ENCODE results near the gene PPP1R9A.

DNA sequence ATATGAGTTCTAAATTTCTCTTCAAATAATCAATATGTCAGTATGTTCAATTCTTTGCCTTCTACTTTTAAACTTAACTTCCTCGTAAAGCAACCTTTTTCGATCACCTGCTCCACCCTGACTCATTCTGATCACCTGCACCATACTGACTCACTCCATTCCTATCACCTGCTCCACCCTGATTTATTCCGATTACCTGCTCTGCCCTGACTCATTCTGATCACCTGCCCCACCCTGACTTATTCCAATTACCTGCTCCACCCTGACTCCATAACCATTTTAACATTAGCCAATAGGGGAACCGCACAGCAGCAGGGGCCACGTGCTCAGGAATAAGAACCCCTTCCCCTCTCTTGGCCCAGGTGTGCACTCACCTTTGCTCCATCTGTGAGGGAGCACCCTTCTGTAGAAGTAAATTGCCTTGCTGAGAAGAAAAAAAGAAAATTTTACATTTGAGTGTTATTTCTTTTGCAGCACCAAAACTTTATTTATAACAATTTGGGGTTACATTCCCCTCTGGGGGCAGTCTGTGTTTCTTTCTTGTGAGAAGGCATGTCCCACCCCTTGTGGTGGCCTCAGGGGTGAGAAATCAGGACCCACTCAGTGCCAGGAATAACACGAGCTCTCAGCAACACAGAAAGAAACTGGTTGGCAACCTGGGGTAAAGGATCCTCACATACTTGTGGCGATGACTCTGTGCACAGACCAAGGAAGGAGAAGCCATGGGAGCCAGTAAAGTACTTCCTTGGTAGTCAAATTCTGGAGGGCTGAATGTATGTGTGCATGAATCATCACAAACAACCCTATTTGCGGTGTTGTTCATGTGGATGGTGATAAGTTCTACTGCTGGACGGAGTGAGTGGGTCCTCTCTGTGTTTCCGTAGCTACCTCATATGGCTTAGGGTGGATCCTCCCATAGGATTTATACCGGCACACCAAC, 29.4 kb upstream of the PPP1R9A start:
- TF ChIP-seq, protein P1, sequence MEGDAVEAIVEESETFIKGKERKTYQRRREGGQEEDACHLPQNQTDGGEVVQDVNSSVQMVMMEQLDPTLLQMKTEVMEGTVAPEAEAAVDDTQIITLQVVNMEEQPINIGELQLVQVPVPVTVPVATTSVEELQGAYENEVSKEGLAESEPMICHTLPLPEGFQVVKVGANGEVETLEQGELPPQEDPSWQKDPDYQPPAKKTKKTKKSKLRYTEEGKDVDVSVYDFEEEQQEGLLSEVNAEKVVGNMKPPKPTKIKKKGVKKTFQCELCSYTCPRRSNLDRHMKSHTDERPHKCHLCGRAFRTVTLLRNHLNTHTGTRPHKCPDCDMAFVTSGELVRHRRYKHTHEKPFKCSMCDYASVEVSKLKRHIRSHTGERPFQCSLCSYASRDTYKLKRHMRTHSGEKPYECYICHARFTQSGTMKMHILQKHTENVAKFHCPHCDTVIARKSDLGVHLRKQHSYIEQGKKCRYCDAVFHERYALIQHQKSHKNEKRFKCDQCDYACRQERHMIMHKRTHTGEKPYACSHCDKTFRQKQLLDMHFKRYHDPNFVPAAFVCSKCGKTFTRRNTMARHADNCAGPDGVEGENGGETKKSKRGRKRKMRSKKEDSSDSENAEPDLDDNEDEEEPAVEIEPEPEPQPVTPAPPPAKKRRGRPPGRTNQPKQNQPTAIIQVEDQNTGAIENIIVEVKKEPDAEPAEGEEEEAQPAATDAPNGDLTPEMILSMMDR (IDR thresholded peaks at IDR 0.05): no peak
- no peak for TF ChIP-seq POLR2A (IDR thresholded peaks at IDR 0.05)
